ENCODE results near the gene MLN. TPM values are rescaled to one million over a fixed set of nuclear protein-coding genes. Genes with fewer than 3 reads are reported as not detected.

Gene MLN
- total and polyA plus RNA-seq, 2 donors (not counting 1 experiment from before 2014, with no cell fraction given): not detected

DNA sequence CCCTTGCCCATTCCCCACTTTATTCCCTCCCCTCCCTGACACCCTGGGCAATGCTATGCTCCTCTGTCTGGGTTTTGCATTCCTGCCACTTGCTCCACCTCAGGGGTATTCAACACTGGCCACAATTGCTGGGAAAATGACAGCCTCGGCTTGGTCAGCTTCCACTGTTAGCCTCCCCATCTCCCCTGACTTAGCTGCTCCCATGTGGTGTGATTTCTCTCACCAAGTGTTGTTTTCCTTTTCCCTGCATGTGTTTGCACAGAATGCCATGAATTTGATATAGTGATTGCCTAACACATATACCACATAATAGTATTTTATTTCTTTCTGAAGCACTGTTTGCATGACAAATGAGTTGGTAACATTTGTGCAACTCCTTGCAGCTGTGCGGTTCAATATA, 13.4 kb downstream of the MLN start:
- Histone ChIP-seq H3K27ac (ENCODE audit: low read length in 2 of 2) (no peak overlapping the region), H3K4me1 (ENCODE audit: control insufficient read depth in 2 of 2, insufficient read depth in 2 of 2, low read length in 2 of 2) (peaks cover 30 to 33% of the 10 kb centered on the region in 2 donors), H3K9ac (ENCODE audit: low read length) (no peak overlapping the region), H3K4me2 (replicated peaks; ENCODE audit: low read depth, low read length, poor library complexity, severe bottlenecking) (no peak overlapping the region), H3K27me3 (replicated peaks in 1 of 4; ENCODE audit: control extremely low read depth in 1 of 4, control insufficient read depth in 3 of 4, insufficient read depth in 4 of 4, low read length in 3 of 4) (peaks cover 0 to 5% (median 0%) of the 10 kb centered on the region in 4 experiments), H3K36me3 (replicated peaks in 1 of 2; ENCODE audit: control extremely low read depth in 1 of 2, control insufficient read depth in 1 of 2, extremely low read depth in 1 of 2, insufficient read depth in 2 of 2, low read length in 1 of 2) (peaks cover 0 to 2% of the 10 kb centered on the region in 2 experiments), H3K79me2 (ENCODE audit: control insufficient read depth, insufficient read depth, low read length) (peaks cover 29% of the 10 kb centered on the region), H4K20me1 (ENCODE audit: control insufficient read depth, insufficient read depth, low read length, poor library complexity, severe bottlenecking) (peaks cover 26% of the 10 kb centered on the region), H2AFZ (ENCODE audit: insufficient read depth, low read depth, low read length, poor library complexity, severe bottlenecking) (no peak overlapping the region), H3K9me3 (ENCODE audit: control extremely low read depth in 1 of 3, control insufficient read depth in 2 of 3, insufficient read depth in 1 of 3, low read length in 2 of 3) (no peaks in the 10 kb centered on the region), H3K4me3 (ENCODE audit: control extremely low read depth in 1 of 5, extremely low read depth in 1 of 5, insufficient read depth in 1 of 5, low read depth in 2 of 5, low read length in 4 of 5) (no peak overlapping the region)
- Mint-ChIP-seq H3K27ac (peak overlapping the region; percentile 42), H3K9me3 (ENCODE audit: insufficient read depth) (no peaks in the 10 kb centered on the region), H3K27me3 (peaks cover 9% of the 10 kb centered on the region), H3K4me1 (peaks cover 35% of the 10 kb centered on the region), H3K4me3 (peak overlapping the region; percentile 24)
- no CpG with 5 or more reads among the region's 2 CpGs for WGBS (ENCODE audit: insufficient coverage)
- POLR2A ChIA-PET: no interaction called here
- CTCF ChIA-PET: no interaction called here
- ATAC-seq (ENCODE audit: low read depth) (no peak), DNase-seq (no peak)
- intact Hi-C loops (cut with micrococcal nuclease): no loop called here
- TF ChIP-seq EZH2 (IDR thresholded peaks at IDR 0.05; ENCODE audit: borderline replicate concordance, insufficient read depth, low read depth, low read length, poor library complexity, severe bottlenecking): no peak
- no peak for TF ChIP-seq CTCF (IDR thresholded peaks at IDR 0.05)

DNA sequence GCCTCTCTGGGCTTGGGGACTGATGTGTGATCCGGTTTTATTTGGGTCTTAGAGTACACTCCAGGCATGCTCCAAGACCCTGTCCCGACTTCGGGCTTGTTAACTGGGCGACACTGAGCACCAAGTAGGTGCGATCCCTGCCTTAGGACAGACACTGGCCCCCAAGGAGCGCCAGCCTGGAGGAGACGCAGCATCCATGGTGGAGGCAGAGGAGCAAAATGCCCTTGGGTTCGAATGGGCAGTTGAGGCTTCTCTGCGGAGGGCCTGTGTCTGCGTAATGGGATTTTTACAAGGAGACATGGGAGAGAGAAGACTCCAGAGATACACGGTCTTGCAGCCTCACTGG, 14.3 kb downstream of the MLN start:
- peak overlapping the region; percentile 93 for H3K9ac ChIP-seq (ENCODE audit: low read length)
- H4K20me1 ChIP-seq (ENCODE audit: control insufficient read depth, insufficient read depth, low read length, poor library complexity, severe bottlenecking): peaks cover 35% of the 10 kb centered on the region
- H3K27me3 ChIP-seq (replicated peaks in 1 of 4; ENCODE audit: control extremely low read depth in 1 of 4, control insufficient read depth in 3 of 4, insufficient read depth in 4 of 4, low read length in 3 of 4): peaks cover 0 to 5% (median 0%) of the 10 kb centered on the region in 4 experiments
- WGBS (ENCODE audit: insufficient coverage): 96% methylated on average over 7 of the region's 11 CpGs
- peaks cover 34 to 37% of the 10 kb centered on the region in 2 donors for H3K4me1 ChIP-seq (ENCODE audit: control insufficient read depth in 2 of 2, insufficient read depth in 2 of 2, low read length in 2 of 2)
- peak overlapping the region in 4 of 5 experiments; percentile 55 to 89 (median 77) for H3K4me3 ChIP-seq (ENCODE audit: control extremely low read depth in 1 of 5, extremely low read depth in 1 of 5, insufficient read depth in 1 of 5, low read depth in 2 of 5, low read length in 4 of 5)
- H3K79me2 ChIP-seq (ENCODE audit: control insufficient read depth, insufficient read depth, low read length): peaks cover 37% of the 10 kb centered on the region
- ChIA-PET CTCF (no interaction called here), POLR2A (no interaction called here)
- H3K36me3 ChIP-seq (replicated peaks in 1 of 2; ENCODE audit: control extremely low read depth in 1 of 2, control insufficient read depth in 1 of 2, extremely low read depth in 1 of 2, insufficient read depth in 2 of 2, low read length in 1 of 2): peaks cover 0 to 10% of the 10 kb centered on the region in 2 experiments
- peaks cover 4% of the 10 kb centered on the region for H3K27me3 Mint-ChIP-seq
- H3K9me3 Mint-ChIP-seq (ENCODE audit: insufficient read depth): no peaks in the 10 kb centered on the region
- H3K27ac Mint-ChIP-seq: peak overlapping the region; percentile 81
- ATAC-seq (ENCODE audit: low read depth) (no peak), DNase-seq (no peak)
- H3K4me1 Mint-ChIP-seq: peaks cover 43% of the 10 kb centered on the region
- peak overlapping the region in 1 of 2 donors; percentile 24 for H3K27ac ChIP-seq (ENCODE audit: low read length in 2 of 2)
- TF ChIP-seq EZH2 (IDR thresholded peaks at IDR 0.05; ENCODE audit: borderline replicate concordance, insufficient read depth, low read depth, low read length, poor library complexity, severe bottlenecking) (no peak), CTCF (IDR thresholded peaks at IDR 0.05) (no peak)
- H3K4me2 ChIP-seq (replicated peaks; ENCODE audit: low read depth, low read length, poor library complexity, severe bottlenecking): peak overlapping the region; percentile 84
- peak overlapping the region; percentile 82 for H3K4me3 Mint-ChIP-seq
- peak overlapping the region; percentile 84 for H2AFZ ChIP-seq (ENCODE audit: insufficient read depth, low read depth, low read length, poor library complexity, severe bottlenecking)
- intact Hi-C loops (cut with micrococcal nuclease): loop anchor here (1.0 to 5.0 kb wide), 4 partner anchors 78 to 458 kb away; partner anchors contain the start of genes CUTA, KIFC1, SMIM29 and UQCC2
- H3K9me3 ChIP-seq (ENCODE audit: control extremely low read depth in 1 of 3, control insufficient read depth in 2 of 3, insufficient read depth in 1 of 3, low read length in 2 of 3): no peaks in the 10 kb centered on the region

All from B cell (primary cell).